ENCODE results near the gene CSTPP1. TPM values are rescaled to one million over a fixed set of nuclear protein-coding genes. Genes with fewer than 3 reads are reported as not detected.

Gene CSTPP1
- total RNA-seq, 1 donor from 2014 or later = 58.5 TPM

GRCh38 chr11:46890665-46891064, 45.9 kb upstream of the CSTPP1 start:
- Mint-ChIP-seq H3K27me3 (ENCODE audit: low read depth) (no peaks in the 10 kb centered on the region), H3K4me3 (no peak overlapping the region), H3K27ac (ENCODE audit: unreplicated experiment) (no peak overlapping the region), H3K9me3 (no peaks in the 10 kb centered on the region), H3K4me1 (no peaks in the 10 kb centered on the region), H3K36me3 (ENCODE audit: low read depth) (peaks cover 6% of the 10 kb centered on the region)
- no peak for TF ChIP-seq CTCF (conservative IDR thresholded peaks at IDR 0.05)
- DNase-seq (ENCODE audit: low read depth, low spot score) = no peak

- H3K4me3 Mint-ChIP-seq = no peak overlapping the region
- H3K27ac Mint-ChIP-seq (ENCODE audit: unreplicated experiment) = no peak overlapping the region
- H3K36me3 Mint-ChIP-seq (ENCODE audit: low read depth) = peaks cover 8% of the 10 kb centered on the region
- no peak for DNase-seq (ENCODE audit: low read depth, low spot score)
- no peak for TF ChIP-seq CTCF (conservative IDR thresholded peaks at IDR 0.05)
- H3K27me3 Mint-ChIP-seq (ENCODE audit: low read depth) = no peaks in the 10 kb centered on the region
- no peaks in the 10 kb centered on the region for H3K4me1 Mint-ChIP-seq
- no peaks in the 10 kb centered on the region for H3K9me3 Mint-ChIP-seq
Measured at GRCh38 chr11:46892109-46892508, 44.5 kb upstream of the CSTPP1 start.

GRCh38 chr11:46892838-46893237, 43.7 kb upstream of the CSTPP1 start:
- no peak overlapping the region for H3K4me3 Mint-ChIP-seq
- no peak overlapping the region for H3K27ac Mint-ChIP-seq (ENCODE audit: unreplicated experiment)
- no peak for TF ChIP-seq CTCF (conservative IDR thresholded peaks at IDR 0.05)
- no peaks in the 10 kb centered on the region for H3K4me1 Mint-ChIP-seq
- no peaks in the 10 kb centered on the region for H3K9me3 Mint-ChIP-seq
- no peak for DNase-seq (ENCODE audit: low read depth, low spot score)
- no peaks in the 10 kb centered on the region for H3K27me3 Mint-ChIP-seq (ENCODE audit: low read depth)
- H3K36me3 Mint-ChIP-seq (ENCODE audit: low read depth) = peaks cover 8% of the 10 kb centered on the region

GRCh38 chr11:46894506-46894905, 42.1 kb upstream of the CSTPP1 start:
- no peak for DNase-seq (ENCODE audit: low read depth, low spot score)
- Mint-ChIP-seq H3K27ac (ENCODE audit: unreplicated experiment) (no peak overlapping the region), H3K9me3 (no peaks in the 10 kb centered on the region), H3K4me3 (no peak overlapping the region), H3K4me1 (no peaks in the 10 kb centered on the region), H3K27me3 (ENCODE audit: low read depth) (no peaks in the 10 kb centered on the region), H3K36me3 (ENCODE audit: low read depth) (peaks cover 13% of the 10 kb centered on the region)
- TF ChIP-seq CTCF (conservative IDR thresholded peaks at IDR 0.05) = no peak

DNA sequence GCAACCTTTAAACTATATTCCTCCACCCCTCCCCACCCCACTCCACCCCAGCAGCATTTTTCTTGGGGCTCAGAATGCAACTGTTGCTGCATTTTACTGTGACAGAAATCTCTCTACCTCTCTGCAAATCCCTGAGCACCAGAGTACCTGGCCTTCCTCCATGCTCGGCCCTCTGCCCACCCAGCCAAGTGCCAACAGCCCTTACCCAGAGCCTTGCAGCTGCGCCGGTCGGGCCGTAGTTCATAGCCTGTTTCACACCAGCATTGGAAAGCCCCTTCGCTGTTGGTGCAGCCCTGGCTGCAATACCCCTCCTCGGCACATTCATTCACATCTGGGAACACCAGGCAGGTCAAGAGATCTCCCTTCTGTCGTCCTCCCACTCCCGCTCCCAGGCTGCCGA, 41.6 kb upstream of the CSTPP1 start:
- peaks cover 10% of the 10 kb centered on the region for H3K36me3 Mint-ChIP-seq (ENCODE audit: low read depth)

More for the DNA sequence above, 41.6 kb upstream of the CSTPP1 start:
- Mint-ChIP-seq H3K27ac (ENCODE audit: unreplicated experiment) (no peak overlapping the region), H3K27me3 (ENCODE audit: low read depth) (no peaks in the 10 kb centered on the region), H3K4me1 (no peaks in the 10 kb centered on the region), H3K9me3 (no peaks in the 10 kb centered on the region), H3K4me3 (no peak overlapping the region)
- DNase-seq (ENCODE audit: low read depth, low spot score) = no peak
- no peak for TF ChIP-seq CTCF (conservative IDR thresholded peaks at IDR 0.05)

All from neural crest cell (in vitro differentiated cells).